H9 (cell line): ENCODE data around the gene SREBF2. TPM values are rescaled to one million over a fixed set of nuclear protein-coding genes. Genes with fewer than 3 reads are reported as not detected.

ENCODE experiments used
- DNase-seq: peaks from one replicate; pipeline ENCODE4 v3.0.0-alpha.2; 2017
- H2AFZ ChIP-seq: one replicate; pipeline ENCODE4 v1.6.1; 2013; ENCODE audit warnings: mild to moderate bottlenecking, low read length, control low read depth, moderate library complexity
- H2AK5ac ChIP-seq: 2 replicates; pipeline ENCODE4 v1.6.1; 2013; ENCODE audit warnings: low read length, control low read depth, mixed read lengths; ENCODE audit not compliant: insufficient read length
- H2BK120ac ChIP-seq: one replicate; pipeline ENCODE4 v1.6.1; 2013; ENCODE audit warnings: low read depth, mild to moderate bottlenecking, low read length, control low read depth, inconsistent platforms; ENCODE audit not compliant: poor library complexity, severe bottlenecking
- H2BK12ac ChIP-seq: 2 replicates; pipeline ENCODE4 v1.6.1; 2013; ENCODE audit warnings: low read length, control low read depth, mixed read lengths, low read depth; ENCODE audit not compliant: insufficient read length
- H2BK15ac ChIP-seq: 2 replicates; pipeline ENCODE4 v1.6.1; 2013; ENCODE audit warnings: low read depth, low read length, control low read depth
- H2BK20ac ChIP-seq: one replicate; pipeline ENCODE4 v1.6.1; 2013; ENCODE audit warnings: low read depth, mild to moderate bottlenecking, low read length, control low read depth, inconsistent platforms; ENCODE audit not compliant: poor library complexity, severe bottlenecking
- H2BK5ac ChIP-seq: 2 replicates; pipeline ENCODE4 v1.6.1; 2013; ENCODE audit warnings: low read length, control low read depth, mixed read lengths; ENCODE audit not compliant: insufficient read length
- H3K14ac ChIP-seq: 2 replicates; pipeline ENCODE4 v1.6.1; 2013; ENCODE audit warnings: low read length, control low read depth; ENCODE audit not compliant: insufficient read depth
- H3K18ac ChIP-seq: 2 replicates; pipeline ENCODE4 v1.6.1; 2013; ENCODE audit warnings: low read depth, mild to moderate bottlenecking, mixed read lengths, low read length, control low read depth; ENCODE audit not compliant: insufficient read length
- H3K23ac ChIP-seq: 2 replicates; pipeline ENCODE4 v1.6.1; 2013; ENCODE audit warnings: low read length, control low read depth, mixed read lengths, low read depth; ENCODE audit not compliant: insufficient read length
- H3K23me2 ChIP-seq: 2 replicates; pipeline ENCODE4 v1.6.1; 2013; ENCODE audit warnings: low read depth, mild to moderate bottlenecking, mixed read lengths, low read length, control low read depth; ENCODE audit not compliant: insufficient read length, poor library complexity, severe bottlenecking
- H3K27ac ChIP-seq: 2 replicates; pipeline ENCODE4 v1.5.1; 2013; ENCODE audit warnings: low read length, control low read depth, mixed read lengths, low read depth; ENCODE audit not compliant: insufficient read length
- H3K27me3 ChIP-seq: 2 replicates; pipeline ENCODE4 v1.6.1; 2013; ENCODE audit warnings: low read length, control low read depth, inconsistent platforms; ENCODE audit not compliant: insufficient read depth
- H3K4ac ChIP-seq: 2 replicates; pipeline ENCODE4 v1.6.1; 2013; ENCODE audit warnings: low read depth, mild to moderate bottlenecking, control low read depth, inconsistent platforms, low read length, moderate library complexity
- H3K4me1 ChIP-seq: 2 replicates; pipeline ENCODE4 v1.6.1; 2013; ENCODE audit warnings: low read length, control low read depth, inconsistent platforms; ENCODE audit not compliant: insufficient read depth
- H3K4me2 ChIP-seq: 2 replicates; pipeline ENCODE4 v1.6.1; 2013; ENCODE audit warnings: low read length, control low read depth, mixed read lengths; ENCODE audit not compliant: insufficient read length, insufficient read depth
- H3K56ac ChIP-seq: 2 replicates; pipeline ENCODE4 v1.6.1; 2013; ENCODE audit warnings: low read depth, mild to moderate bottlenecking, mixed read lengths, low read length, control low read depth; ENCODE audit not compliant: insufficient read length
- H3K79me1 ChIP-seq: 2 replicates; pipeline ENCODE4 v1.6.1; 2013; ENCODE audit warnings: low read depth, mild to moderate bottlenecking, moderate library complexity, low read length, control low read depth, inconsistent platforms; ENCODE audit not compliant: insufficient read depth, poor library complexity, severe bottlenecking
- H3K79me2 ChIP-seq: 2 replicates; pipeline ENCODE4 v1.6.1; 2013; ENCODE audit warnings: low read length, control low read depth, inconsistent platforms; ENCODE audit not compliant: insufficient read depth
- H3K9ac ChIP-seq: 2 replicates; pipeline ENCODE4 v1.6.1; 2013; ENCODE audit warnings: low read length, control low read depth, mixed read lengths; ENCODE audit not compliant: insufficient read length; ENCODE audit errors: extremely low read depth
- H3K9me3 ChIP-seq: one replicate; pipeline ENCODE4 v1.6.1; 2013; ENCODE audit warnings: low read depth, low read length, inconsistent platforms; ENCODE audit not compliant: control insufficient read depth
- H3T11ph ChIP-seq: one replicate; pipeline ENCODE4 v1.6.1; 2013; ENCODE audit warnings: mild to moderate bottlenecking, low read length, control low read depth, inconsistent platforms
- H4K20me1 ChIP-seq: one replicate; pipeline ENCODE4 v1.6.1; 2013; ENCODE audit not compliant: control insufficient read depth, insufficient read length, insufficient read depth
- H4K5ac ChIP-seq: 2 replicates; pipeline ENCODE4 v1.6.1; 2013; ENCODE audit warnings: low read depth, mild to moderate bottlenecking, mixed read lengths, low read length, control low read depth; ENCODE audit not compliant: insufficient read length
- H4K8ac ChIP-seq: replicated peaks from 2 replicates; pipeline ENCODE4 v1.6.1; 2013; ENCODE audit warnings: low read length, control low read depth, mixed read lengths, low read depth; ENCODE audit not compliant: insufficient read length
- H4K91ac ChIP-seq: 2 replicates; pipeline ENCODE4 v1.6.1; 2013; ENCODE audit warnings: low read depth, mild to moderate bottlenecking, moderate library complexity, mixed read lengths, low read length, control low read depth; ENCODE audit not compliant: insufficient read length
- H3K27ac Mint-ChIP-seq, 3 experiments: 2 replicates in 2 of 3; 3 replicates in 1 of 3; pipeline ENCODE4 v1.8.0; 2020 to 2021; ENCODE audit warnings: mixed read lengths in 3 of 3, mild to moderate bottlenecking in 1 of 3, moderate library complexity in 1 of 3
- H3K27me3 Mint-ChIP-seq: 2 replicates; pipeline ENCODE4 v1.8.0; 2021; ENCODE audit warnings: low read depth, mild to moderate bottlenecking, moderate library complexity, mixed read lengths
- H3K36me3 Mint-ChIP-seq, 3 experiments: 2 replicates in 2 of 3; 3 replicates in 1 of 3; pipeline ENCODE4 v1.8.0; 2020 to 2021; ENCODE audit warnings: low read depth in 3 of 3, mixed read lengths in 3 of 3; ENCODE audit not compliant: insufficient read depth in 1 of 3
- H3K4me1 Mint-ChIP-seq, 2 experiments: 2 replicates each; pipeline ENCODE4 v1.8.0; 2020; ENCODE audit warnings: mixed read lengths in 2 of 2
- H3K4me3 Mint-ChIP-seq, 2 experiments: 2 replicates in 1 of 2; 3 replicates in 1 of 2; pipeline ENCODE4 v1.8.0; 2020 to 2021; ENCODE audit warnings: mild to moderate bottlenecking in 2 of 2, mixed read lengths in 2 of 2, moderate library complexity in 1 of 2
- H3K9me3 Mint-ChIP-seq, 2 experiments: 2 replicates in 1 of 2; 3 replicates in 1 of 2; pipeline ENCODE4 v1.8.0; 2020; ENCODE audit warnings: mild to moderate bottlenecking in 2 of 2, mixed read lengths in 2 of 2, moderate library complexity in 1 of 2
- WGBS: extraction: QIAGEN DNeasy Blood & Tissue Kit; methylation state at CpG from one replicate; pipeline ENCODE4 v1.1.7; 2013; ENCODE audit warnings: missing lambda C conversion rate, low lambda C conversion rate, mixed read lengths; ENCODE audit not compliant: insufficient read length; ENCODE audit errors: extremely low coverage; 5-methylcytosine and 5-hydroxymethylcytosine counted together
- total RNA-seq: library from RNA; stranded (reverse); gene quantifications from 2 replicates; pipeline ENCODE4 v1.2.1, GENCODE V29; 2021
- TF ChIP-seq, protein P1 (sequence below): fragments of 200-600 bp; sonication (generic); conservative IDR thresholded peaks from 3 replicates; pipeline ENCODE4 v1.8.0; 2021; ENCODE audit warnings: antibody characterized with exemption, mild to moderate bottlenecking

Gene SREBF2
- total RNA-seq, 1 experiment from 2014 or later: 146 TPM

DNA sequence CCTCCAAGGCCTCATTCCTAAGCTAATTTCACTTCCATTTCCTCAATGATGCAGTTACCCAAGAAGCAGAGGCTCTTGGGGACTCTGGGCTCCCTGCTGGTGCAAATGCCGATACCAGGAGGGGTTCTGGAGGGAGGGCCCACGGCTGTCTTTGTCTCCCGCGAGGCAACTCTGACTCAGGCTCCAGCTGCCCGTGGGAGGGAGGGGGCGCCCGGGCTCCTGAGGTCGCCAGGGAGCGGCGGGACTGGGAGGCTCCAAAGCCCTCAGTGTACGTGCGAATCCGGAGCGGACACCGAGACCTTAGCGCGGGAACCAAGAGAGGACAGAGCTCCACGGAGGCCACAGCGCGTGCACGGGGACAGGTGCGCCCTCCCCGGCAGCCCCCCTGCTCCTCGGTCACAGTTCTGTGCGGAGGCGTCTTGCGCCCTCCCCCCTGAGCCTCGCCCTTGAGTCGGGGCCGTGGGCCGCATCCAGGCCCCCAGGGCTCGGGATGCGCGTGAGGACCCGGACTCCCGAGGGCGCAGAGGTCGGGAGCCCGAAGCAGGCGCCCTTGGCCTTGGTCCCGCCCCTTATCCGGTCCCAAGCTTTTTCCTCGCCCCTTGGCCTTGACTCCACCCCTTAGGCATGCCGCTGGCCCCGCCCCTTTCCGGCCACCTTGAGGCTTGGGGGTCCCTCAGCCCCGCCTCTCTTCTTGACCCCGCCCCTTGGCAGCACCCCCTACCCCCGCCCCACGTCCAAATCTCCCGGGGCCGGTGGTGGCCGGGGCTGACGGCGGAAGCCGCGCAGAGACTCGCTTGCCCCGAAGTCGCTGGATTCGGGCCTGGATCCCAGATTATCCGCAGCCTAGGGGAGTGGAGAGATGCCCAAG is 86.7 kb downstream of the SREBF2 start:
- no peak overlapping the region for H3K27ac Mint-ChIP-seq
- no peak overlapping the region for H3K18ac ChIP-seq
- H3K56ac ChIP-seq: no peak overlapping the region
- peaks cover 85% of the 10 kb centered on the region for H3K27me3 Mint-ChIP-seq
- peaks cover 2% of the 10 kb centered on the region for H4K20me1 ChIP-seq
- H3K9ac ChIP-seq: peak overlapping the region; percentile 30
- H3K79me1 ChIP-seq: no peaks in the 10 kb centered on the region
- H2AK5ac ChIP-seq: no peak overlapping the region
- H2BK5ac ChIP-seq: no peak overlapping the region
- H3K4me1 ChIP-seq: no peaks in the 10 kb centered on the region; the same call in 1 of the 2 replicates
- H2BK15ac ChIP-seq: no peak overlapping the region
- H3K79me2 ChIP-seq: no peaks in the 10 kb centered on the region
- no peak overlapping the region for H2BK120ac ChIP-seq
- H3K4me2 ChIP-seq: peak overlapping the region; percentile 51
- no peaks in the 10 kb centered on the region for H3K36me3 Mint-ChIP-seq
- H2BK20ac ChIP-seq: no peak overlapping the region
- no peak overlapping the region for H3K23ac ChIP-seq
- H4K91ac ChIP-seq: no peak overlapping the region
- H3K9me3 Mint-ChIP-seq: no peaks in the 10 kb centered on the region
- H3K4me1 Mint-ChIP-seq: peaks cover 7 to 18% of the 10 kb centered on the region in 2 experiments; a peak in 3 of 4 replicates
- H4K8ac ChIP-seq: no peak overlapping the region
- no peak overlapping the region for H2AFZ ChIP-seq
- no peak overlapping the region for H3T11ph ChIP-seq
- no peak overlapping the region for H2BK12ac ChIP-seq
- H3K4me3 Mint-ChIP-seq: peak overlapping the region; percentile 50 to 76
- peak; percentile 93 for DNase-seq
- H3K4ac ChIP-seq: no peak overlapping the region
- TF ChIP-seq, protein P1, sequence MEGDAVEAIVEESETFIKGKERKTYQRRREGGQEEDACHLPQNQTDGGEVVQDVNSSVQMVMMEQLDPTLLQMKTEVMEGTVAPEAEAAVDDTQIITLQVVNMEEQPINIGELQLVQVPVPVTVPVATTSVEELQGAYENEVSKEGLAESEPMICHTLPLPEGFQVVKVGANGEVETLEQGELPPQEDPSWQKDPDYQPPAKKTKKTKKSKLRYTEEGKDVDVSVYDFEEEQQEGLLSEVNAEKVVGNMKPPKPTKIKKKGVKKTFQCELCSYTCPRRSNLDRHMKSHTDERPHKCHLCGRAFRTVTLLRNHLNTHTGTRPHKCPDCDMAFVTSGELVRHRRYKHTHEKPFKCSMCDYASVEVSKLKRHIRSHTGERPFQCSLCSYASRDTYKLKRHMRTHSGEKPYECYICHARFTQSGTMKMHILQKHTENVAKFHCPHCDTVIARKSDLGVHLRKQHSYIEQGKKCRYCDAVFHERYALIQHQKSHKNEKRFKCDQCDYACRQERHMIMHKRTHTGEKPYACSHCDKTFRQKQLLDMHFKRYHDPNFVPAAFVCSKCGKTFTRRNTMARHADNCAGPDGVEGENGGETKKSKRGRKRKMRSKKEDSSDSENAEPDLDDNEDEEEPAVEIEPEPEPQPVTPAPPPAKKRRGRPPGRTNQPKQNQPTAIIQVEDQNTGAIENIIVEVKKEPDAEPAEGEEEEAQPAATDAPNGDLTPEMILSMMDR: no peak
- H3K14ac ChIP-seq: peak overlapping the region; percentile 29; the same call in 1 of the 2 replicates
- no peak overlapping the region for H4K5ac ChIP-seq
- no peak overlapping the region for H3K27ac ChIP-seq
- no CpG with 5 or more reads among the region's 62 CpGs for WGBS
- no peaks in the 10 kb centered on the region for H3K9me3 ChIP-seq
- H3K23me2 ChIP-seq: peaks cover 12% of the 10 kb centered on the region
- peaks cover 27% of the 10 kb centered on the region for H3K27me3 ChIP-seq
